Epithelial cell of proximal tubule (primary cell): ENCODE measurements around the gene PSMD2. TPM values are rescaled to one million over a fixed set of nuclear protein-coding genes. Genes with fewer than 3 reads are reported as not detected.

Experiments used
- DNase-seq: peaks from one replicate; pipeline ENCODE4 v3.0.0-alpha.2; 2011; ENCODE audit warnings: low read depth
- H3K4me3 ChIP-seq: 2 replicates; pipeline ENCODE4 v1.5.1; 2011; ENCODE audit warnings: low read depth, mild to moderate bottlenecking, low read length
- CTCF ChIP-seq: conservative IDR thresholded peaks from 2 replicates; pipeline ENCODE4 v1.5.1; 2012; ENCODE audit warnings: low read depth, mild to moderate bottlenecking, low read length
- total RNA-seq: library from RNA; depleted of rRNA; stranded (reverse); fragments of >200 nt; gene quantifications from 2 replicates; pipeline ENCODE4 v1.2.3, GENCODE V29; 2015

Gene PSMD2
- total RNA-seq, 1 donor from 2014 or later: 506 TPM

- H3K4me3 ChIP-seq: peak overlapping the region; percentile 92
- no peak for TF ChIP-seq CTCF
Measured at GRCh38 chr3:184317201-184317600, 18.2 kb downstream of the PSMD2 start.

DNA sequence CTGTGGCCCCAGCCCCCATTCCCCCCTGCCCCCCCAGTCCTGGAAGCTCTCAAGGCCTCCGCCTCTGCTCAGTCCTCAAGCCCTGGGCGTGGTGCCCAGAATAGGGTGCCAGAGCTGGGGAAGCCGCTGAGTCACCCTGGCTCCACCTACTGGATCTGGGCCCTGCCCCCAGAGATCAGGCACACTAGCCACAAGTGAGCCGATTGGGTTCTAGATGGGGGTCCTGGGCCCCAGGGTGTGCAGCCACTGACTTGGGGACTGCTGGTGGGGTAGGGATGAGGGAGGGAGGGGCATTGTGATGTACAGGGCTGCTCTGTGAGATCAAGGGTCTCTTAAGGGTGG is 21.0 kb downstream of the PSMD2 start:
- no peak for DNase-seq
- peak overlapping the region; percentile 34 for H3K4me3 ChIP-seq
- TF ChIP-seq CTCF: no peak

More at GRCh38 chr3:184317201-184317600, 18.2 kb downstream of the PSMD2 start:
- no peak for DNase-seq

DNA sequence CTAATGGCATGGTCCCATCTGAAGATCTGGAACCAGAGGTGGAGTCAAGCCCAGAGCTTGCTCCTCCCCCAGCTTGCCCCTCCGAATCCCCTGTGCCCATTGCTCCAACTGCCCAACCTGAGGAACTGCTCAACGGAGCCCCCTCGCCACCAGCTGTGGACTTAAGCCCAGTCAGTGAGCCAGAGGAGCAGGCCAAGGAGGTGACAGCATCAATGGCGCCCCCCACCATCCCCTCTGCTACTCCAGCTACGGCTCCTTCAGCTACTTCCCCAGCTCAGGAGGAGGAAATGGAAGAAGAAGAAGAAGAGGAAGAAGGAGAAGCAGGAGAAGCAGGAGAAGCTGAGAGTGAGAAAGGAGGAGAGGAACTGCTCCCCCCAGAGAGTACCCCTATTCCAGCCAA is 22.6 kb downstream of the PSMD2 start:
- no peak for TF ChIP-seq CTCF
- DNase-seq: no peak
- no peak overlapping the region for H3K4me3 ChIP-seq

- TF ChIP-seq CTCF: no peak
- no peak for DNase-seq
- no peak overlapping the region for H3K4me3 ChIP-seq
Measured at GRCh38 chr3:184322731-184323487, 23.9 kb downstream of the PSMD2 start.

GRCh38 chr3:184323696-184324095 is 24.7 kb downstream of the PSMD2 start:
- H3K4me3 ChIP-seq: no peak overlapping the region
- DNase-seq: no peak
- no peak for TF ChIP-seq CTCF

DNA sequence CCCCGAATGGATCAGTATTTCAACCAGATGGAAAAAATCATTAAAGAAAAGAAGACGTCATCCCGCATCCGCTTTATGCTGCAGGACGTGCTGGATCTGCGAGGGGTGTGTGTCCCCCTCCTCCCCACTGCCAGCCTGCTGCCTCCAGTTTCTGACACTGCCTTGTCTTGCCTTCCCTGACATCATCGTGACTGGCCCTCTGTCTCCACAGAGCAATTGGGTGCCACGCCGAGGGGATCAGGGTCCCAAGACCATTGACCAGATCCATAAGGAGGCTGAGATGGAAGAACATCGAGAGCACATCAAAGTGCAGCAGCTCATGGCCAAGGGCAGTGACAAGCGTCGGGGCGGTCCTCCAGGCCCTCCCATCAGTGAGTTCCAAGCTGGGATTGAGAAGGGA is 26.2 kb downstream of the PSMD2 start:
- no peak overlapping the region for H3K4me3 ChIP-seq
- TF ChIP-seq CTCF: no peak
- no peak for DNase-seq

DNA sequence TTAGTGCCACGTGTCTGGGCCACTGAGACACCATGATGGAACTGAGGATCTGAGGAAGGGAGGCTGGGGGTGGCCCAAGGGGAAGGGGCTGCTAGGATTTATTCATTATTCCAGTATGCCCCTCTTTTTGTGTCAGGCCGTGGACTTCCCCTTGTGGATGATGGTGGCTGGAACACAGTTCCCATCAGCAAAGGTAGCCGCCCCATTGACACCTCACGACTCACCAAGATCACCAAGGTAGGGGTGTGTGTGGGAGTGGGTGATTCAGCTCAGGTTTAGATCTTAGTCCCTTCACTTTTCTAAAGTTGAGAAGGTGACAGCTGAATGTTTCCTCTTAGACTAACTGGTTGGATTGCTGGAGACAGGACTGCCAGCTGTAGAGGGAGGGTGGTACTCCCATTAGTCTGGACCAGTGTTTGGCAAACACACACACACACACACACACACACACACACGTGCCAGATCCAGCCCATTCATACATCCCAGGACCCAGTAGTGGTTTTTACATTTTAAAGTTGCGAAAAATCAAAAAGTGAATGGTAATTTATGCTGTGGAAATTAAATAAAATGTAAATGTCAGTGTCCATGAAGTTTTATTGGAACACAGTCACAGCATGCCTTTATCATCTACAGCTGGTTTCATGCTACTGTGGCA is 26.8 kb downstream of the PSMD2 start:
- TF ChIP-seq CTCF: no peak
- no peak overlapping the region for H3K4me3 ChIP-seq
- DNase-seq: no peak
